Measurements from ENCODE around the gene ARHGAP20.

- TF ChIP-seq CTCF (IDR thresholded peaks at IDR 0.05) (no peak), ZFX (IDR thresholded peaks at IDR 0.05; ENCODE audit: borderline replicate concordance) (no peak)
These were observed 32.8 kb downstream of the ARHGAP20 start for GRCh38 chr11:110679323-110679975.

Measured in 22Rv1 (cell line).